ENCODE data around the gene ZBED3. TPM values are rescaled to one million over a fixed set of nuclear protein-coding genes. Genes with fewer than 3 reads are reported as not detected.

Gene ZBED3
- total RNA-seq, 2 experiments from 2014 or later: 3.0 to 3.7 TPM

- Histone ChIP-seq H3K4me1 (ENCODE audit: insufficient read depth, low read length) (peaks cover 19% of the 10 kb centered on the region), H3K9me3 (ENCODE audit: control insufficient read depth in 1 of 2, insufficient read depth in 1 of 2, low read length in 2 of 2) (peaks cover 0 to 9% of the 10 kb centered on the region in 2 experiments), H3K36me3 (ENCODE audit: insufficient read depth, low read length) (peaks cover 37% of the 10 kb centered on the region), H3K27ac (ENCODE audit: low read depth in 1 of 2, low read length in 2 of 2) (no peak overlapping the region), H3K27me3 (ENCODE audit: control insufficient read depth in 1 of 2, insufficient read depth in 2 of 2, low read length in 2 of 2) (no peaks in the 10 kb centered on the region), H3K4me3 (ENCODE audit: low read length) (no peak overlapping the region)
- no peak for DNase-seq
- TF ChIP-seq CTCF (IDR thresholded peaks at IDR 0.05): no peak
- ChIA-PET POLR2A (no interaction called here), CTCF (no interaction called here)
- H3K27me3 Mint-ChIP-seq: no peaks in the 10 kb centered on the region
- ATAC-seq (ENCODE audit: poor library complexity): no peak
- H3K4me1 Mint-ChIP-seq (ENCODE audit: low read depth): peaks cover 61% of the 10 kb centered on the region
- peaks cover 60% of the 10 kb centered on the region for H3K36me3 Mint-ChIP-seq (ENCODE audit: low read depth)
- peak overlapping the region; percentile 4 for H3K27ac Mint-ChIP-seq
- peak overlapping the region; percentile 68 for H3K4me3 Mint-ChIP-seq
- intact Hi-C loops (cut with DNase I, micrococcal nuclease): loop anchor here (5.0 to 10.0 kb wide), 4 partner anchors 166 to 1951 kb away; partner anchors contain the start of genes ARSB (in 1 of the 2), TBCA (in 1 of the 2) and WDR41 (in 1 of the 2)
- peaks cover 11% of the 10 kb centered on the region for H3K9me3 Mint-ChIP-seq
These were observed 53.7 kb downstream of the ZBED3 start for GRCh38 chr5:77033338-77033737.

GRCh38 chr5:77032635-77033034 is 54.5 kb downstream of the ZBED3 start:
- H3K9me3 ChIP-seq (ENCODE audit: control insufficient read depth in 1 of 2, insufficient read depth in 1 of 2, low read length in 2 of 2): peaks cover 0 to 9% of the 10 kb centered on the region in 2 experiments
- peaks cover 19% of the 10 kb centered on the region for H3K4me1 ChIP-seq (ENCODE audit: insufficient read depth, low read length)
- H3K27me3 ChIP-seq (ENCODE audit: control insufficient read depth in 1 of 2, insufficient read depth in 2 of 2, low read length in 2 of 2): no peaks in the 10 kb centered on the region
- Mint-ChIP-seq H3K9me3 (peaks cover 11% of the 10 kb centered on the region), H3K4me1 (ENCODE audit: low read depth) (peaks cover 61% of the 10 kb centered on the region), H3K27ac (no peak overlapping the region), H3K27me3 (no peaks in the 10 kb centered on the region), H3K4me3 (peak overlapping the region; percentile 68), H3K36me3 (ENCODE audit: low read depth) (peaks cover 56% of the 10 kb centered on the region)
- intact Hi-C loops (cut with DNase I, micrococcal nuclease): loop anchor here (5.0 to 10.0 kb wide), 4 partner anchors 165 to 1952 kb away; partner anchors contain the start of genes ARSB (in 1 of the 2), TBCA (in 1 of the 2) and WDR41 (in 1 of the 2)
- TF ChIP-seq CTCF (IDR thresholded peaks at IDR 0.05): no peak
- no peak for DNase-seq
- POLR2A ChIA-PET: no interaction called here
- peaks cover 30% of the 10 kb centered on the region for H3K36me3 ChIP-seq (ENCODE audit: insufficient read depth, low read length)
- no peak for ATAC-seq (ENCODE audit: poor library complexity)
- CTCF ChIA-PET: no interaction called here
- H3K4me3 ChIP-seq (ENCODE audit: low read length): no peak overlapping the region
- H3K27ac ChIP-seq (ENCODE audit: low read depth in 1 of 2, low read length in 2 of 2): no peak overlapping the region

DNA sequence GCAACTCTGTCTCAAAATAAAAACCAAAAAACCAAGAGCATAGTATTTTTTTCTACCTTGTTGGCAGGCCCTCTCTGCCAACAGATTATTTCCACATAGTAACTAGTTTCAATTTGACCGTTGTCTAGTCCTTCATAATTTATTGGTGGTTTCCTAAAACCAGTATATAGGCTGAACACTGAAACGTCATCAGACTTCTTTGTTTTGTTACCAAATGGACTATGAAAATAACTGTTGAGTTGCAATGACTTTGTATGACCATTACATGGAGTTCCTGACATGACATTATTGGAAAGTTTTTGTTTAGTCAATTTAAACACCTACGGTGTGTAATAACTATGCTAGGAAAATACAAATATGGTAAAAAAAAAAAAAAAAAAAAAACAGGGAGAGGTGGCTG is 55.2 kb downstream of the ZBED3 start:
- H3K27me3 Mint-ChIP-seq: no peaks in the 10 kb centered on the region
- peaks cover 11% of the 10 kb centered on the region for H3K9me3 Mint-ChIP-seq
- ATAC-seq (ENCODE audit: poor library complexity): no peak
- intact Hi-C loops (cut with DNase I, micrococcal nuclease): loop anchor here (2.0 to 10.0 kb wide), 5 partner anchors 165 to 1953 kb away; partner anchors contain the start of genes ARSB (in 1 of the 2), HMGCR (in 1 of the 2), TBCA (in 1 of the 2) and WDR41 (in 1 of the 2)
- POLR2A ChIA-PET: no interaction called here
- peak overlapping the region; percentile 89 for H3K27ac Mint-ChIP-seq
- no peak for DNase-seq
- H3K4me1 Mint-ChIP-seq (ENCODE audit: low read depth): peaks cover 61% of the 10 kb centered on the region
- Histone ChIP-seq H3K27me3 (ENCODE audit: control insufficient read depth in 1 of 2, insufficient read depth in 2 of 2, low read length in 2 of 2) (no peaks in the 10 kb centered on the region), H3K4me1 (ENCODE audit: insufficient read depth, low read length) (peaks cover 19% of the 10 kb centered on the region), H3K4me3 (ENCODE audit: low read length) (no peak overlapping the region), H3K36me3 (ENCODE audit: insufficient read depth, low read length) (peaks cover 24% of the 10 kb centered on the region), H3K9me3 (ENCODE audit: control insufficient read depth in 1 of 2, insufficient read depth in 1 of 2, low read length in 2 of 2) (peaks cover 0 to 9% of the 10 kb centered on the region in 2 experiments), H3K27ac (ENCODE audit: low read depth in 1 of 2, low read length in 2 of 2) (no peak overlapping the region)
- TF ChIP-seq CTCF (IDR thresholded peaks at IDR 0.05): no peak
- peak overlapping the region; percentile 85 for H3K4me3 Mint-ChIP-seq
- H3K36me3 Mint-ChIP-seq (ENCODE audit: low read depth): peaks cover 52% of the 10 kb centered on the region
- CTCF ChIA-PET: interaction anchor here (0.5 kb wide), 1 partner anchor 320 kb away, joined by 3 read pairs; no protein-coding TSS in a partner anchor
